ENCODE data around the gene ICAM3. TPM values are rescaled to one million over a fixed set of nuclear protein-coding genes. Genes with fewer than 3 reads are reported as not detected.
"Not testable (repeated sequence)": the region's sequence is repeated elsewhere in the genome, so short reads cannot be mapped to it uniquely, and the experiment has no call there.

The ICAM3 gene
- total RNA-seq, 1 donor from 2014 or later = 2.8 TPM

DNA sequence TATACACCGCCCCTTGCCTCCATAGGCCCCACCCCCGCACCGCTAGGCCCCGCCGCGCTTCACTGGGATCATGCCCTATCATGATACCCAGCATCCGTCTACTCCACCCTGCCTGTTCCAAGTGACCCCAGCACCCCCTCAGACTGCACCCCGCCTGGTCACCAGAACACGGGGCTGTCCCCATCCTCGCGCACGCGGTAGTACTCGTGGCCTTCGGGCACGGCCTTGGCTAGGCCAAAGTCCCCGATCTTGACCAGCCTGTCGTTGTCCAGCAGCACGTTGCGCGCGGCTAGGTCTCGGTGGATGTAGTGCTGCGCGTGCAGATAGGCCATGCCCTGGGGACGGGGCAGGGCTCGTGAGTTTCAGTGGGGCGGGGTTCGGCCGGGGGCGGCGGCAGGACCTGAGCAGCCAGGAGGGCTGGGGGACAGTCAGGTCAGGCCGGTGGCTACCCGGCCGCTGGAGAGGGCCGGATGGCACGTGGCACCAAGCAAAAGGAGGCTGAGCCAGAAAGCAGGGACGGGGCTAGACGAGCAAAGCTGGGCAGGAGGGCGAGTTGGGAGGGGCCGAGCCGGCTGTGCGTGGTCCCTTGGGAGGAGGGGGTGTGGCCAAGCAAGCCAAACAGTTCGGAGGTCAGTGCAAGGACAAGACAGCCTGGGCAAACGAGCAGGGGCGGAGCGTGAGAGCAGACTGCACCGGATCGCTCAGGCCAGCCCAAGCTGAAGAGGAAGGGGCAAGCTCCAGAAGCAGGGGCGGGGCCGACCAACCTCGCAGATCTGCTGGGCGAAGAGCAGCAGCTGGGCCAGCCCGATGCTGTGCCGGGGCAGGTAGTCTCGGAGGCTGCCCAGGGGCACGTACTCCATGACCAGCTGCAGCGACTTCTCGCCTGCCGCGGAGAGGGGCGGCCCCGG, 13.6 kb upstream of the ICAM3 start:
- DNase-seq (ENCODE audit: low read depth) = no peak

DNA sequence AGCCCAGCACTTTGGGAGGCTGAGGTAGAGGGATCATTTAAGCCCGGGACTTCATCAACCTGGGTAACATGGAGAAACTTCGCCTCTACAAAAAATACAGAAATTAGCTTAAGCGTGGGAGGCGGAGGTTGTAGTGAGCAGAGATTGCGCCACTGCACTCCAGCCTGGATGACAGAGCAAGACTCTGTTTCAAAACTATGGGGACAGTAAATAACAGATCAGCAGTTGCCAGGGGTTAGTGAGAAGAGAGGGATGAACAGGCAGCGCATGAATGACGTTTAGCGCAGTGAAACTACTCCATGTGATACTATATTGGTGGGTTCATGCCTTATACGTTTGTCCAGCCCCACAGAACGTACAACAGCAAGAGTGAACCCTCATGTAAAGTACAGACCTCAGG, 7.1 kb upstream of the ICAM3 start:
- peak; percentile 32 for DNase-seq (ENCODE audit: low read depth)

DNA sequence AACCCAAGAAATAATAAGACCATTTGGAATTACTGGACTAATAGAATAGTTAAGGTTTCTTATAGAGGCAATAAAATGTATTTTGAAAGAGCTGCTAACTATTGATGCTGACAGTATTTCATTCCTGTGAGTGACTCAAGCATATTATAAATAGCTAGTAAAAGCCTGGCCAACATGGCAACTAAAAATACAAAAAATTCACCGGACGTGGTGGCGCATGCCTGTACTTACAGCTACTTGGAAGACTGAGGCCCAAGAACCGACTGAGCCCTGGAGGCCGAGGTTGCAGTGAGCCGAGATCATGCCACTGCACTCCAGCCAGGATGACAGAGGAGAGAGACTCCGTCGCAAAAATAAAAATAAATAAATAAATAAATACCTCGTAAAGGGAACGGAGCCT, 5.4 kb upstream of the ICAM3 start:
- no peak for DNase-seq (ENCODE audit: low read depth)

GRCh38 chr19:10343495-10343894, 4.1 kb upstream of the ICAM3 start:
- no peak for DNase-seq (ENCODE audit: low read depth)

DNA sequence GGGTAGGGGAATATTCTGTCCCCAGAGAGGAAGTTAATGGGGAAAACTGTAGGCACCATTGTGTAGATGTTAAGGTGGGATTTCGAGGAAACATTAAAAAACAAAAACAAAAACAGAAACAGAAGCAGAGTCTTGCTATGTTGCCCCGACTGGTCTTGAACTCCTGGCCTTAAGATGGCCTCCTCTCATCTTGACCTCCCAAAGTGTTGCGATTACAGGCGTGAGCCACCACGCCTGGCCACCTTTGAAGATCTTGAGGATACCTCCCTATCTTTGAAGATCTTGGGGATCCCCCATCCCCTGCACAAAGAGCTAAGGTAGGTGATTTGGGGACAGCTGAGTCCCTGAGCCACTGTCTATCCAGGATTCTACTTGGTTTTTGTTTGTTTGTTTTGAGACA, 553 bp upstream of the ICAM3 start:
- DNase-seq (ENCODE audit: low read depth) = no peak

- DNase-seq (ENCODE audit: low read depth) = no peak
Observed at GRCh38 chr19:10338940-10339339, 484 bp downstream of the ICAM3 start.

DNA sequence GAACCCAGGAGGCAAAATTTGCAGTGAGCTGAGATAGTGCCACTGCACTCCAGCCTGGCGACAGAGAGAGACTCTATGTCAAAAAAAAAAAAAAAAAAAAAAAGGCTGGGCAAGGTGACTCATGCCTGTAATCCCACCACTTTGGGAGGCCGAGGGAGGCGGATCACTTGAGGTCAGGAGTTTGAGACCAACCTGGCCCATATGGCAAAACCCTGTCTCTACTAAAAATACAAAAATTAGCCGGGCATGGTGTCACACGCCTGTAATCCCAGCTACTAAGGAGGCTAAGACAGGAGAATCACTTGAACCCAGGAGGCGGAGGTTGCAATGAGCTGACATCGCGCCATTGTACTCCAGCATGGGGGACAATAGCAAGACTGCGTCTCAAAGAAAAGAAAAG, 2.7 kb downstream of the ICAM3 start:
- not testable (repeated sequence) for DNase-seq (ENCODE audit: low read depth)

DNA sequence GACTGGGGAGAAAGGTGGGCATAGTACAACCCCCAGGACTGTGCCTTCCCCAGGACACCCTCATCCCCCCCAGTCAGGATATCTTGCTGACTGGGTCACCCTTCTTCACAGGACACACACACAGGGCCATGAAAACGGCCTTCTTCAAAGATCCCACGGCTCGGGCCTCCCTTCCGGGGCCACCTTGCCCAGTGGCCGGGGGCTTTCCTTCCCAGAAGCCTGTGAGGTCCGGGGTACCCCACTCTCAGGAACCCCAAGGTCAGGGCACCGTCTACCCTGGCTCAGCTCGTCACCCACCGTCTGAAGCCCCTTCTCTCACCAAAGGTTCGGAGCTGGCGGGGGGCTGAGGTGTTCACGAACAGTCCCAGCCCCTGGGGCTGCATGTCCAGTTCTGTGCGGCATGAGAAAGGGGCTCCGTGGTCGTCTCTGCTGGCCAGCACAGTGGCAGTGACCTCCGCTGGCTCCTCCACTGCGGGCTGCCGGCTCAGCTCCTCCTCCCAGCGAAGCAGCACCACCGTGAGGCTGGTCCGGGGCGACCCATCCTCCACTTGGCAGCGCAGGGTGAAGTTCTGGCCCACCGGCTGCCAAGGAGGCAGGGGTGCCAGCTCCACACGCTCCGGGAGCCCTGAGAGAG, 4.0 kb downstream of the ICAM3 start:
- DNase-seq (ENCODE audit: low read depth) = no peak

DNA sequence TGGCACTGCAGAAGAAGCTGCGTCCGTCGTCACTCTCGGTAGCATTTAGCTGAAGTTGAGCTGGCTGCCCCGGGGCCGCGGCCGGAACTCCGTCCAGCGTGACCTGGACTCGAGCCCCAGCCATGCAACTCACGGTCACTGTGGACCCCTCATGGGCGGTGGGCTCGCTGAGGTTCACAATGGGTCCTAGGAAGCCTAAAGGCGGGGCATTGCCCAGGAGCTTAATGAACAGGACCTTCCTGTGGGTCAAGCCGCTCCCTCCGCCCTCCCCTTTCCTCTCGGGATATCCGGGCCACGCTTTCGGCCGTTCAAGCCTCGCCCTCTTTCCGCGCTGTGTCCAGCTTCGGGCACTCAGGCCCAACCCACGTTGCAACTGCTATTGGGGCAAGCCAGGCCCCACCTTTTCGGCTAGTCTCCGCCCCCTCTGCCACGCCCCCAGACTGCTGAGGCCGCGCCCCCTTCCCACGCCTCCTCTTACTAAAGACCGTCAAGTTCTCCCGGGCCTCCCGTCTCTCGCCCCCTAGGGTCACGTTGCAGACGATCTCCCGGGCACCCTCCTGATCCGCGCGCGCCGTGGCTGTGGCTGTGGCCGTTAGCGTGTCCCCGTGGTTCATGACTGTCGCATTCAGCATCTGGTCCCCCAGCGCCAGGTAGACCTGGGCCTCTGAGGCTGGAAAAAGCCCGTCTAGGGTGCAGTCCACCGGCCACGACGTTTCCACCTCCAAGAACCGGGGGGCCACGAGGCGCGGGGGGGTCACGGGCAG, 4.7 kb downstream of the ICAM3 start:
- DNase-seq (ENCODE audit: low read depth) = peak; percentile 89

DNA sequence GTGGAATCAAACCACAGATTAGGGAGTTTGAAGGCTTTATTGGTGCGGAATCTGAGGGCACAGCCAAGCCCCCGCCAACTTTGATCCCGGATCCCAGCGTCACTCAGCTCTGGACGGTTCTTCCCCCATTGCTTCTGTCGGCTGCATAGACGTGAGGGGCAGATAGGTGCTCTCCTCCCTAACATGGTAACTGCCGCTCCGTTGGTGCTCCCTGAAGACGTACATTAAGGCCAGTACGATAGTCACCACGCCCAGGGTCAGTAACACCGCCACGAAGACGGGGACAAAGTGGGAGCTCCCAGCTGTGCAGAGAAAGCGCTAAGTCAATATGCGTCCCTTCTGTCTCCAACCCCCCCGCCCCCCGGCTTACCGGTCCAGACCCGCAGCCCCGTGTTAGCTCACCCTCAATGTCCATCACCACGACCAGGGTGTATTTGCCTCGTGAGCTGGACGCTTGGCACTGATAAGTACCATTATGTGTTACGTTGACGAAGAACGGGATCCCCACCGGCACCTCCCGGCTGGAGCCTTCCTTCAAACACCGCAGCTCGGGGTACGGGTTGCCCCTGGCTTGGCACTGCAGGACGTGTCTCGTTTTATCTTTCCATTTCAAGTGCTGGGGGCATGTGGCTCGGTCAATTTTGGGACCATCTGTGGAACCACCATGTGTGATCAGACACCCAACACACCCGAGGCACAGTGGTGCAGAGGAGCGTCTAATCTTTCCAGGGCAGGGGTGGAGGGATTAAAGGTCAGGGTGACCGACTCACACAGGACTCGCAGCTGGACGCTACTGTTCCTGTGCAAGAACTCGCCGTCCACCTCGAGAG, 5.5 kb downstream of the ICAM3 start:
- no peak for DNase-seq (ENCODE audit: low read depth)

- peak; percentile 88 for DNase-seq (ENCODE audit: low read depth)
Observed at GRCh38 chr19:10332965-10333757, 6.3 kb downstream of the ICAM3 start, which contains the start of gene RAVER1. Gene RAVER1 (minus strand): TSS chr19:10333529. CDS start chr19:10333507, 22 bp downstream.

DNA sequence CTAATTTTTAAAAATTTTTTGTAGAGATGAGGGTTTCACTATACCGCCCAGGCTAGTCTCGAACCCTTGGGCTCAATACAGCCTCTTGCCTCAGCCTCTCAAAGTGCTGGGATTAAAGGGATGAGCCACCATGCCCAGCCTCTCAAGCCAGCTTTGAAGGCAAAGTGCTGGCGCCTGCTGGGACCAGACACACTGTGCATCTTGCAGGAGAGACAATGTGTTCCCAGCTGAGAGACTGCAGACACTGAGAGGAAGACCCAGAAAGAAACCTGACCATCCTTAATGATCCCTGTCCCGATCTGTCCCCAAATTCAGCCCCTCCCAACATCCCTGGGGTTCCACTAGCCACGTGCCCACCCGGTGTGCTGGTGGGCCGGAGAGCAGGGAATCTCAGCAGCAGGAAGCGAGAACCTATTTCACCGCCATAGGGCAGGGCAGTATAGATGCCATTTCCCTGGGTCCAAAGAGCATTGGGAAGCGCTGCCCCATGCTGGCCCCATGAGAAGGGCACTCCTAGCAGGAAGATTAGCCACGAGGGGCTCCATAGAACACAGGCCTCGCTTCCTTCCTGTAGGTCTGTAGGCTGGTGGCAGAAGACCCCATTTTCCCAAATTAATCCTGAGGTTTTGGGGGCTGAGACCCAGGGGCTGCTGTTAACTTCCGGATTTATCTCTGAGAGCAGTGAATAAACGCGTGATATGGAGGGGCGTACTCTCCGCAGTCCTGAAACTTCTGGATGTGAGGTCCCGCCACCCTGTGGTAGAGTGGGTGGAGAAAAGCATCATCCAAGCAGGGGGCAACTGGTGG, 7.1 kb downstream of the ICAM3 start:
- no peak for DNase-seq (ENCODE audit: low read depth)

DNA sequence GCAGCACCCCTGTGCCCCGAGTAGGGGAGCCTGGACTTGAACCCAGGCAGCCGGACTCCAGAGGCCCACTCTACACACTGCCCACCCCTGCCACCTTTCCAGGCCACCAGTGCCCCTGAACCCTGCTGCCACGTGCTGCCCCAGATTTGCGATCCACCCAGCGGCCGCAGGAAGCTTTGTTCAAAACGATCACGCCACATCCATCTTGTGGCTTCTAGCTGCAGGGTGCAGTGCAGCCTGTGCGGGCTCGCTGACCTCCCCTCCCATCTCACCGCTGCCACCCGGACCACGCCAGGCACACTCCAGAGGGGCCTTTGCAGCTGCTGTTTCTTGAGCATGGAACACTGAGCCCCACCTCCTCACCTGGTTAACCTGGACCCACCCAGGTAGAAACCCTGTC, 9.9 kb downstream of the ICAM3 start:
- DNase-seq (ENCODE audit: low read depth) = no peak

DNA sequence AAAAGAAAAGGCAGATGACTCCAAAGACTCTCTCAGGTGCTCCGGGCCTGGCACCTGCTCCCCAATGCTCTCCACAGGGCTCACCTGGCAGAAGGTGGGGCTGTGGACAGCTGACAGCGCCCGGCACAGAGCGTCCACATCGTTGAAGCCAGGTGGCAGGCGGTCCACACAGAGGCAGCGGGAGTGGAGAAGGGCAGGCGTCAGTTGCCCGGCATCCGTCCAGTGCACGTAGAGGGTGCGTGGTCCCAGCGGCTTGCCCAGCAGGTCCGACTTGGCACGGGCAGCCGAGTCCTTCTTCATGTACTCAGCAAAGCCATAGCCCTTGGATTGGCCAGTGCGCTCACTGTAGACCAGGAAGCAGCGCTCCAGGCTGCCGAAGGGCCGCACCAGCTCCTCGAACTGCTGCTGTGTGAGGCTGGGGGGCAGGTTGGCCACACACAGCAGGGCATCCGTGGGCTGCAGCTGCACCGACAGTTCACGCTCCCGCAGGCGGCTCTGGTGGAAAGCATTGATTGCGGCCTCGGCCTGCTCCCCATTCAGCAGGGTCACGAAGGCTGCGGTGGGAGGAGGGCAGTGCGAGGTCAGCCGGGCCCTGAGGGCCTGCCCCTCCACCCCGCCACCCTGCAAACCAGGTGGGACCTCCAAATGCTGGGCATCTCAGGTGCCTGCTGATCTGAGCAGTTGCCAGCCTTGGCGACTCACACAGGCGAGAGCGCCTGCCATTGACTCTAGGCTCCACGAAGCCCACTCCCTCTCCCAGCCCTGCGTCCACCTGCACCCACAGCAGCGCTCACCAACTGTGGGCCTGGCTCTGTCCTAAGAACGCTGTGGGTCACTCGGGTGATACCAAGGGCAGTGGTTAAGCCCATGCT, 10.6 kb downstream of the ICAM3 start:
- DNase-seq (ENCODE audit: low read depth) = no peak

GRCh38 chr19:10327793-10328192, 11.6 kb downstream of the ICAM3 start:
- no peak for DNase-seq (ENCODE audit: low read depth)

DNA sequence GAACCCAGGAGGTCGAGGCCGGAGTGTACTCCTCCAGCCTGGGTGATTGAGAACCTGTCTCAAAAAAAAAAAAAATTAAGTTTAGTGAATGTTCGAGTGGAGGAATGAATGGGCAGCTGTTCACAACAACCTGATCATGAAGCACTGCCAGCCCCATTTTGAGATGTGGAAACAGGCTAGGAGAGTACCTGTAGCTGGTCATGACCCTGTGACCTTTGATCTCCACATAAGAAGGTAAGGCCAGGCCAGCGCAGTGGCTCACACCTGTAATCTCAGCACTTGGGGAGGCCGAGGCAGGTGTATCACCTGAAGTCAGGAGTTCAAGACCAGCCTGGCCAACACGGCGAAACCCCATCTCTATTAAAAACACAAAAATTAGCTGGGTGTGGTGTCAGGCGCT, 13.7 kb downstream of the ICAM3 start:
- no peak for DNase-seq (ENCODE audit: low read depth)

- DNase-seq (ENCODE audit: low read depth) = no peak
Observed at GRCh38 chr19:10321874-10322835, 17.3 kb downstream of the ICAM3 start.

- DNase-seq (ENCODE audit: low read depth) = no peak
Observed at GRCh38 chr19:10321417-10321797, 18.0 kb downstream of the ICAM3 start.
